Fibroblast of upper back skin (primary cell): Measurements from ENCODE around the gene DPYSL5.

ENCODE experiments used
- DNase-seq: peaks from one replicate; pipeline ENCODE4 v3.0.0-alpha.2; 2013

The DPYSL5 gene

DNA sequence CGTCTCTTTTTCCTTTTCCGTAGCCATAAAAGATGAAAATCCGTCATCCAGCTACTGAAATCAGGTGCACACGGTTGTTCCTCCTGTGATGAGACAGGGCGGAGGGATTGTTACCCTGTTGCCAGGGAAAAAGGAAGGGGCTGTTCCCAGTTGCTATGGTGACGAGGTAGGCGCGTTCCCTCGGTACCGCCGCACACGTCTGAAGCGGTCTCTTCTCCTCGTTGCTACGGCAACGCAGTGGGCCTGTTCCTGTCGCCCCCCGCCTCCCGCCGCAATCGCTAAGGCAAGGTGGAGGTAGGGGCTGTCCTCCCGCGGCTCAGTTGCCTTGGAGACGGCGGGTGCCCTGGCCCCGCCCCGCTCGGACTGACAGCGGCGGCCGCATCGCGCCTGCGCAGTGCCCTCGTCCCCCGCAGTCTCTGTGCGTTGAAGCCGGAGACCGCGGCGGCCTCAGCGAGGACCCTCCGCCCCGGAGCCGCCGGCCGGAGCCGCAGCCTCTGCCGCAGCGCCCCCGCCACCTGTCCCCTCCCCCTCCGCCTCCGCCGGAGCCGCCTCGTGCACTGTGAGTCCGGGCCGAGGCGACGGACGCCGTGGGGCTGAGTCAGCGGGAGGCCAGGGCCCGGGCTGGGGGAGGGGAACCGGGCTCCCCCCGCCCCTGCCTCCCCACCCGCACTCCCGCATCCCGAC is 122.5 kb downstream of the DPYSL5 start, which contains the start of gene MAPRE3:
Gene MAPRE3 (plus strand): TSS at position 394 of the 684 bp plus-strand sequence. CDS start 51,582 bp downstream, outside the sequence.
- DNase-seq: peak; percentile 58

DNA sequence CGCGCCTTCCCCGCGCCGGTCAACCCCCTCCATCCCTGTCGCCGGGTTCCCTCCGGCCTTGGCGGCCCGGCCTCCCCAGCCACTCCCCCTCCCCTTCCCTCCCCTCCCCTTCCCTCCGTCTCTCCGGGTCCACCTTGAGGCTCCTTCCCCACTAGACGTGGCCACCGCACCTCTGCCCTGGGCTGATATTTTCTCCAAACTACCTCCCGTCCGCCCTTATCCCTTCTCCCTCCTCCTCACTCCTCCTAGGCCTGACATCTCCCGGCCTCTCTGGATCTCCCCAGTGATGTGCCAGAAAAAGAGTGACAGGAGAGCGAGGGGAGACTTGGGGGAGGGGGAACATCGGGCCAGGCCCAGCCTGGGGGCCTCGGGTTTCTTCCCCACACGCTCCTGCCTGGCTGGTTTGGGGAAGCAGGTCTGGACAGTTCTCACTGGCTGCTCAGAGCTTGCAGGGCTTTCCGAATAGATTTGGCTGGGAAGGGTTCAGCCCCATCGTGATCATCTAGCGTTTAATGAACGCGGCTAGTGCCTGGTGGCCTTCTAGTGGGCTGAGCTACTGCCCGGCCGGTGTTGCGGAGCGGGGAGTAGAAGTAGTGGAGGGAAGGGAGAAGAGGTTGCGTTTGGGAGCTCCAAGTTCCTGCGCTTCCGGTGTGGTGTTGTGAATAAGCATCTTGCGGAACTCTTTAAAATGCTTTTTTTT is 123.1 kb downstream of the DPYSL5 start:
- DNase-seq: peak; percentile 7

DNA sequence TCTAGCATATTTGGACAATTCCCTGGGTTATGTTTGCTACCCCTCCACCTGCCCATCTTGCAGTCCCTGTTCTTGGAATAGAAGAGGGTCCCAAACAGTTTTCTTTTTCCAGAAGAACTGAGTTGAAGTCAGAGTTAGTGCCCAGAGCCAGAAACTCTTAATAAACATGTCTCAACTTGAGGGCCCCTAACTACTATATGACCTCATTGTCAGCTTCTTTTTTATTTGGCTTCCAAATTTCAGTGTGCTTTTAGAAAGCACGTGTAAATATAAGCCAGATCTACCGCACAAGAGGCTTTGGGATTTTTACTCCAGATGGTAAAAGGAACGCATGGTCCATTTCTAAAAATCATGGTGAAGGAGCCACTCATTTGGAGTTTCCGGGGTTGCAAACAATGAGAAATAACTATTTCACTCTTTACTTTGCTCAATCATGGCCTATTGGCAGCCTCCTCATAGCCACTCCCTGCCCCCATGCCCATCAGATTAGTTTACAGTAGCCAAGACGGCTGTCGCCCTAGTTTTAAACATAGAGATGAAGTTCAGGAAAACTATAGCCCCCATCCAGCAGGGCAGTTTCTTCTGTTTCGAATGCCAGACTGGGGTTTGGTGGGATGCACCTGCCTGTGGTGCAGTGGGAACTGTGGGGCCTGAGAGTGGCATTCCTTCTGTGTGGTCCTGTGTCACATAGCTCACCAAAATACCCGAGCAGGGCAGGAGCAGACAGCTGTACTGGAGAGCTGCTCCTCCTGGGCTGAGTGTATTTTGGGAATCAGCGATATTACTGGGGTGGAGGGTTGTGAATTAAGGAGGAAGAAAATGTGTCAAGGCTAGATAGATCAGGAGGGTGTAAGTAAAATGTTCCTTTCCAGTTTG is 124.2 kb downstream of the DPYSL5 start:
- no peak for DNase-seq

DNA sequence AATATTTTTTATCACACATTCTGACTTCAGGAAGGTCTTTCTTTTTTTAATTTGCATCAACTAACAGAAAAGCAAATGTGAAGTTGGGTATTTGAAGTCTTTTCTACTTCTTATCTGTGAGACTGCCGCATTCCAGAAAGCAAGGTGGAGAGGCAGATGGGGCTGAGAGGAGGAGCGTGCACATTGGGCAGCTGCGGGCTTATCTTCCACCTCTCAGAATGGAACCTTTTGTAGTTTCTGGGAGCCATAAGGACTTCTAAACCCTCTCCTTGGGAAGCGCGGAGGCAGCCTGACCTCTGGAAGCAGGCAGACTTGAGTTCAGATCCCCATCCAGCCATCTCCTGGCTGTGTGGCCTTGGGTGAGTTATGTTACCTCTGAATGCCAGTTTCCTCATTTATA is 126.4 kb downstream of the DPYSL5 start:
- no peak for DNase-seq

DNA sequence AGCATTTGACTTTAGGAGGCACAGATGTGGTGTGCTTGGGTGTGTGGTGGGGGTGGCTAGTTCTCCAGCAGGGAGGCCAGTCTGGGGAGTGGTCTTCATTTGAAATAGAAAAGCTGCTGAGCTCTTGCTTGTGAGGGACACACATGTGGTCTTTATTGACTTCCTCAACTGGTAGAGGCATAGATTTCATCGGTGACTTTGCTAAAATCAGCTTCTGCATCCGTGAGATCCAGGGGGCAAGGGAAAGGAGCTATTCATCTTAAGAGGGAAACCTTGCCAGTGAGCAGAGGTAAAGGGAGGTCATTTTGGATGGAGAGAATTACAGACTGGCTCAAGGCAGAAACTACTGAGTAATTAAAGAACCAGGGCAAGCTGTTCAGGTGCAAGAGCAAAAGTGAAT is 127.2 kb downstream of the DPYSL5 start:
- no peak for DNase-seq

DNA sequence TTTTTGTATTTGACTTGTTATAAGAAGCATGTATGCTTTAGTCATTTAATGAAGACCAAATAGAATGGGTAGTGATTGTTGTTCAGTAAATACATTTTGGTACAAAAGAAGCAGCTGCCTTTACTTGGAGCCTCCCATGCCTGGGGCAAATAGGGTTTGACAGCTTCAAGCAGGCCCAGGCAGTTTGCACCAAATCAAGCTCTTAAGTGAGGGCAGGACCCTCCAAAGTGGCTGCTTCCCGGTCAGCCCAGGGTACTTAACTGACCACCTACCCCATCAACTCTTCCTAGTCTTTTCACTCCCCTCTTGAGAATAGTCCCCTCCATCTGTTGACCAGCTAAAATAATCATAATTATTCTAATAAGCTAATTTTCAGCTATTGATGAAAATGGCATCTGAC is 127.7 kb downstream of the DPYSL5 start:
- DNase-seq: no peak

DNA sequence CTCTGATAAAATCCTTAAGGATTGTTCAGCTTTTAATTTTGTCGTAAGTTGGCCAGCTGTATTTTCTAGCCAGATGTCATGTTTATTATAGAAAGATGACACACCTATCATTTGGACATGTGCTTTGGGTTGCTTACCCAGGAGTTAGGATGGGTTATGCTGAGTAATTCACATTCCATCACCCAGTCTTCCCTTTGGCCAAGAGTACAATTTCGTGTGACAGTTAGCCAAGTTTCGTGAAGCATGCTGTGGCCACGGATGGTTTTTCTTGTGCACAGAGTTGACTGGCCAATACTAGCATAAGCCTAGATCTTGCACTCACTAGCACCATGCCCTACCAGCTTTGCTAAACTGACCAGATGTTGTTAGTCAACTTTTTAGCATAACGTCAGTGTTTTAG is 128.3 kb downstream of the DPYSL5 start:
- DNase-seq: peak; percentile 42

DNA sequence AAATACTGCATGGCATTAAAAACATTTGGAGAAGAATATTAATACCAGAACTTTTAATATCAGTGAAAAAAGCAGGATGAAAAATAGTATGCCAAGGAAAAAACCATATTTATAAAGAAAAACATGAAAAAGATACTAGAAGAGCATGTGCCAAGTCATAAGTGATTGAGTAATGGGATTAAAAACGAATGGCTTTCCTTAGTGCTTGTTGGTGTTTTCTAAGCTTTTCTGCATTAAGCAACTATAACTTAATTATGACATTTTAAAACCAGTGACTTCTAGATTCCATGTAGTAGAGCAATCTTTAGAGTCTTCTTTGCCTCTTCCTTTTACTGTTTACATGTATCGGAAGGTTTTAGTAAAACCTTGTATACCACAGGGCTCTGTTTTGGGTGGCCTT is 129.1 kb downstream of the DPYSL5 start:
- DNase-seq: no peak

DNA sequence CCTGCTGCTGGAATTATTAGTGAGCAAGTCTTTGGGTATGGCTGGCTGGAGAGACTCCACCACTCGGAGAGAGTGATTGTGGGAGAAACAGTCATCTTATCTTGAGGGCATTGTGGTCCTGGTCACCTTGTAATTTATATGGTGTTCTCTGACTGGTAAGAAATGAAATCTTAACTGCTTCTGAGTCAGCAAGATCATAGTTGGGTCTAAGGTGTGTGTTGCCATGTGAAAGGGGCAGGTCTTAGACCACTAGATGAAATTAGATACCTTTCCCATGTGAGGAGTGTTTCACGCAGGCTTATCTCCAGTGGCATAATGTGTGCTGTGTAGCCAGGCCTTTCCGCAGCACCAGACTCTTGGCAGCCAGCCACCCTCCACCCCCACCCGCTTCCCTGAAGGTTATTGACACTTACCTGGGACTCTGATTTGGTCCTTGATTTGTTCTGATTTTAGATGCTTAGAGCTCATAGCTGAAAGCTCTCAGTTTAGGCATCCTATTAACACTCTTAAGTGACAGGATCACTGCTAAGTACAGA is 130.2 kb downstream of the DPYSL5 start:
- no peak for DNase-seq

DNA sequence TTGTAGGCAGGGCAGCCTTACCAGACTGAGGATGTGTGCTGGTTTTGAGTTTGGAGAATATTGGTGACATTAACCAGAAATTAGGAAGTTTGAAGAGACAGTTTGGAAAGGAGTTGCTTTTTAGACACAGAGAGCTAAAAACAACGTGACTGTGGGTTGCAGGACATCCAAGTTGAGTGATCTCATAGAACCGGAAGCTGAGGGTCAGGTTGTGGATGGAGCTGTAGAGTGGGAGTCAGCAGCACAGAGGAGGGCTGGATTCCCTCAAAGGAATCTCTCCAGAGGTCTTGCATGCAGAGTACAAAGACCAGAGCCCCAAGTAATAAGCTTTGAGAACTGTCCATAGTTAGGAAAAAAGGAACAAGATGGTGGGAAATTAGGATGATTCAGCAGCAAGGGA is 131.8 kb downstream of the DPYSL5 start:
- DNase-seq: peak; percentile 14

DNA sequence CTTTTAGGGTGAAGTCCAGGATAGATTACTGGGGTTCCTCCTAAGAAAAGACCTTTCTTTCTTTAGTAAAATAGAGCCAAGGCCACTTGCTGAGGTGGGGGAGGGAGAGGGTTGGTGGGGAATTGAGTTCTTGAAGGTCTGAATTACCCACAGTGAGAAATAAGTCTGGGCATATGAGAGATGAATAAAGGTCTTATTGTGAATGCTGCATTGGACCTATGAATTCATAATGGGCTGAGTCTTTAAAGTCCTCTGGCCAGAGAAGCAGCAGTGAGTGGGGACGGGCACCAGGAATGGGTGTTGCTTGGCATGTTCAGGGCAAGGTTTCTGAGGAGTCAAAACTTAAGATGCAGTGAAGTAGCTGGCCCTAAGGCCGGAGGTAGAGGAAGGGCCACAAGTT is 133.0 kb downstream of the DPYSL5 start:
- DNase-seq: no peak

DNA sequence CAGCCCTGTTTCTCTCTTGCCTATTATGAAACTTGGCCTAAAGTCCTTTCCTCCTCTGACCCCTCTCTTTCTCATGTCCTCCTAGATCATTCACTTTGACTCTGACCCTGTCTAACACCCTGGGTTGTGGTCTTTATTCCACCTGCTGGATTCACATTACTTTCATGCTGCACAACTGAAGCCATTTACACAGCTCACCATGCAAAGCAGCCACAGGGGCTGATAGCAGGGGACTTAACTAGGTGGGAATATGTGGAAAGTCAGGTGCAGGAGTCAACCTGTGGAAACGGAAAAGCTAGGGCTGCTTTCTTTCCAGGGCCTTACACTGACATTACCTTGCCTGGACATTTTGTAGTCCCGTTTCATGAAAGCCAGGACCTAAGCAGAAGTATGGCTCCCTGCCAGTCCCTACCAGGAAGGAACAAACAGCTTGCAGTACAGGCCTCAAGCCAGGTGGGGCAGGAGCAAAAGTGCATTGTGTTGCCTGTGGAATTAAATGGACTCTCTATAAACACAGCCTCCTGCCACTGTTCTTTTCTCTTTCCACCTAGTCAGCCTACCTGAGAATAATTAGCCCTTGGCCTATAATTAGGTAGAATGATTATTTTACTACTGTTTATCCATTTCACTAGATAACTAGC is 134.3 kb downstream of the DPYSL5 start:
- peak; percentile 13 for DNase-seq

DNA sequence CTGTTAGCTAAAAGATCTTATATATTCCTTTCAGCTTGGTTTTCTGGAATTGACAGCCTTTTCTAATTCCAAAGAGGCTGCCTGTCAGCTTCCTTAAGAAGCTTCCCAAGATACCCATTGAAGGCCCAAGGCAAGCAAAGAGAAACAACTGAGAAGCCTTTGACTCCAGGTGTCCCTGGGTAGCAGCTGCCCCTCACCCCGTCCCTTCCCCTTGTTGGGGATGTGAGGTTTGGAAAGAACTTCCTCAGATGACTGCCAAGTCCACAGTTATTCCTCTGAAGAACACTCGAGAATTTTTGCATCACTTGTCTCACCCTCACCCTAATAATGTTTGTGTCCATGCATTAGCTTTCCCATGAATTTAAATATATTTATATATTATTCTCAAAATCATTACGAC is 135.8 kb downstream of the DPYSL5 start:
- no peak for DNase-seq

DNA sequence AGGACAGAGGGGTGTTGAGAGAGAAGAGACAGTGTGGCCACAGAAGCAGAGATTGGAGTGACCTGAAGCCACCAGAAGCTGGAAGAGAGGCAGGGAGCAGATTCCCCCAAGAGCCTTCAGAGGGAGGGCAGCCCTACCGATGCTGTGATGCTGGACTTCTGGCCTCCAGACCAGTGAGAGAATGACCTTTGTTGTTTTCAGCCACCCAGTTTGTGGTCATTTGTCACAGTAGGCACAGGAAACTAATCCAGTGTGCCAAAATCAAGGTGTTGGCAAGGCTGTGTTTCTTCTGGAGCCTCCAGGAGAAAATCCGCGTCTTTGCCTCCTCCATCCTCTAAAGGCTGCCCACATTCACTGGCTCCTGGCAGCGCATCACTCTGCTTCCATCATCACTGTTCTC is 137.9 kb downstream of the DPYSL5 start:
- DNase-seq: no peak

DNA sequence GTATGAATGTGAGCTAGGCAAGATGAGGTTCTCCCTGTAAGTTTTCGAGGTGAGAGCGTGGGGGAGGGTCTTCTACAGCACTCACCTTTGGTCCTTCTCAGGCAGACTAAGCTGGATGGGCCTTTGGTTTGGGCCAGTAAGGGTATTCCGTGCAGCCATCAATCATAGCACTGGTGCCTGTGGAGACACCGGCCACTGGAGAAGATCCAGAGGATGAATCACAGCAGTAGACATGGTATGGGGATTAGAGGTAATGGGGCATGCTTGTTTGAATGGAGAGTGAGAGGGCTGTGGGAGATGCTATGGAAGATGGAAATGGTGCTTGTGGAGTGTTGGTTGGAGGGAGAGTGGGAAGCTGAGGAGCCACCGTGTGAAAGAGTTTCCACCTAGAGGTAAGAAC is 138.6 kb downstream of the DPYSL5 start:
- DNase-seq: peak; percentile 53

DNA sequence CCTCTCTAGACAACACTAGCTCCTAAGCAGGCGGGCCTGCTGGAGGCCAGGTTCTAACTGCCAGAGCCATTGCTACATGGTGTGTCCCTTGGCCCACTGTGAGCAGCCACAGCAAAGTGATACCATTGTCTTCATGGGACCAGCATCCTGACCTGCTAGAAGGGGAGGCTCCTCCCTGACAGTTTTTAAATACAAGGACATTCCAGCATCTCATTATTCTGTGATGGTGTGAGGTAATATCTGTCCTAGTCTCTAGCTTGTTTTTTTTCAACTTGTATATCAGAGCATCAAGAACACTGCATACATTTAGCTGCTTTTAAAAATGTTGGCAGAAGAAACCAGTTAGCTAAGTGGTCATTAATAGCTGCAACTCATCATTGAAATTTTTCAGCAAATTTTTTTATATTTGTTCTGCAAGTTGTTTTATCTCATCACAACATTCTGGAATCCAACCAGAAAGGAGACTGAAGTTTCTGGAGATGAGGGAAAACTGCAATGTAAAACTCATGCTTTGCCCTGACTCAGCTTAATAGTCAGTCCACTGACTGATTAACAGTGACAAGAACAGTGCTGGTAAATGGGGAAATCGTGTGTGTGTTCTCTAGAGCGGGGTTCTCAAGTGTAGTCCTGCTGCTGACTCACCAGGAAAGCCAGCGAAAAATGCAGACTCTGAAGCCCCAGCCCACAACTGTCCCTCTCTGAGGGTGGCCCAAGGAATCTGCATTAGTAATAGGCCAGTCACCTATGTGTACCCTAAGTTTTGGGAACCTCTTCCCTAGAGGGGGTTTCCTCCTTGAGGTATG is 140.3 kb downstream of the DPYSL5 start:
- DNase-seq: peak; percentile 78

DNA sequence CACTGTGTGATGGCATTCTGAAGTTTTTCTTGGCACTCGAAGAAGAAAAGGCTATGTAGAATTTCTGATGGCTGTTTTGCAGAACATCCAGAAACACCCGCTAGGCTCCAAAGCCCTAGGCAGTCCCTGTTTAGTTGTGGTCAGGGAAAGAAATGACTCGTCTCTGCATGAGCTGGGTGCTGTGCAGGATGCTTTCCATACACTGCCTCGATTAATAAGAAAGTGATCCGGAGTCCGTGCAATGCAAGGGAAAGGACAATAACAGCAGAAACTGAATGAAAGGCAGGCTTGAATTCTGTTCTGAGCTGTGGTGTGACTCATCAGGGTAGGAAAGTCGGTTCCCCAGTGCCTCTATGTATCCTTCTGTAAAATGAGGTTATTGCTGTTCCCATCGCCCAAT is 141.2 kb downstream of the DPYSL5 start:
- DNase-seq: peak; percentile 63

DNA sequence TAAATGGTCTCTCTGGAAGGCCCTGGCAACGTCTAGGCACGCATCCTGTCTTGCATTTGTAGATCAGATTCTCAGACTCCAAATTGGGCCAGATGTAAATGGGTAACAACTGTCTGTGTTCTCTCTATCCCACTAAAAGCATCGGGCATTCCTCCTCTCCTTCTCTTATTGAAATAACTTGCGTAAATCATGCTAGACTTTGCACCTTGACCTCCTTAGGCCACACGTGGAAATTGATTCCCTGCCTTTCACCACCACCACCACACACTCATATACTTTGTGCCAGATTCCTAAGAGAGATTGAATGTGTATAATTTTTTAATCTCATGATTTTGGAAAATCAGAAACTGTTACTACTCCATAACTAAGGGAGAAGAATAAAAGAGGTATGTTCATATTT is 143.8 kb downstream of the DPYSL5 start:
- DNase-seq: no peak

DNA sequence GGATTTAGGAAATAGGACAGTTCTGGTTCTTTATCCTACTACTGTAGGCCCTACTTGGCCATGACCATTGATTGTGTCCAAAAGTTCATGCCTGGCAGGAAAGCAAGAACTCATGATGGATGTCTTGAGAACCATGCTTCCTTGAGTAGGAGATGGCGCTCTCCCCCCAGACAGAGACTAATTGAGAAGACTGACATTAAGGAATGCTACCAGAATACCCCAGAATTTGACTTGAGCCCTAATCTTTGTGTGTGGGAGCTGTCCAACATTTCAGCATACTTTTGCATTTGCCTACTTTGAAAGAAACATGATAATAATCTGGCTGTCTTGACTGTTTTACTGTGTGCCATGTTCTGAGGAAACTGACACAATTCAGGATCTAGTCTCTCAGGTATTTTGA is 145.8 kb downstream of the DPYSL5 start:
- peak; percentile 19 for DNase-seq

DNA sequence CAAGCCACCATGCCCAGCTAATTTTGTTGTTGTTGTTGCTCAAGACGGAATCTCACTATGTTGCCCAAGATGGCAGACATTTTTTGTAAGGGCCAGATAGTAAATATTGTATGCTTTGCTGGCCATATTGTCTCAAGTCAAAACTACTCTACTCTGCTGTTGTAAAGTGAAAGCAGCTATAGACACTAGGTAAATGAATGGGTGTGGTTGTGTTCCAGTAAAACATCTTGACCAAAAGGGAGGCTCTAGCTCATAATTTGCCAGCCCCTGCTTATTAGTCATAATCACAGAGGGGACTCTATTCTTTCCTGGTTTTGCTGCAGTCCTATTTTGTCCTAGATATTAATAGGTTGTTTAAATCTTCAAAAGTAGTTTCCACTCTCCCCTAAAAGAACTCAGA is 147.1 kb downstream of the DPYSL5 start:
- no peak for DNase-seq

DNA sequence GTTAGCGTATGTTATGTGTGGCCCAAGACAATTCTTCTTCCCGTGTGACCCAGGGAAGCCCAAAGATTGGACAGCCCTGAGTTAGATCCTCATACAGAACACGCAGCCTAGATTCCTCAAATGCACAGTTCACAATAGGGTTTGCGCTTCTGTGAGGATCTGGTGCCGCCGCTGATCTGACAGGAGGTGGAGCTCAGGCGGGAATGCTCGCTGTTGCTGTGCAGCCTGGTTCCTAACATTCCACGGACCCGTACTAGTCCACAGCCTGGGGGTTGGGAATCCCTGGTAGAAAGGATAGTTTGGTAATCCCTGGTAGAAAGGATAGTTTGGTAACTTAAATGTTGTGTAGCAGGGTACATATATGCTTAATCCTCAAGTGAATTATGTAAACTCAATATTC is 149.5 kb downstream of the DPYSL5 start:
- no peak for DNase-seq

DNA sequence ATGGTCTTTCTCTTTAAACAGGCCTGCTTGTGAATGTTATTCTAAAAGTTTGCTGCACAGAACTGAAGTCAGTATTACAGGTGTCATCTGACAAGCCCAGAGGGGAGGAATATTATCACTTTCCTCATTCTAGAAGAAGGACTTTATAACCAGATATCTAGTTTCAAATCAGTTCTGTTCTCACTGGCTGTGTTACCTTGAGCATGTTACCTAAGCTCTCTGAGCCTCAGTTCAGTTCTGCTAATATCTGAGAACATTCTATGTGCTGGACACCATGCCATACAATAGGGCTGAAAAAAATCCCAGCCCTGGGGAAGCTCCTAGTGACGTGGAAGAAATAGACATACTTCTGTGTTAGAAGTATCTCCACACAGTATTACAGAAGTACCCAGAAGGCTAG is 150.4 kb downstream of the DPYSL5 start:
- no peak for DNase-seq
